GM23248 (cell line): Measurements from ENCODE around the gene NCKAP1.

Source experiments
- EZH2 ChIP-seq: fragments of 200-600 bp; sonication (generic); IDR thresholded peaks from 2 replicates; pipeline ENCODE4 v1.6.1; 2018; ENCODE audit warnings: antibody characterized with exemption, mild to moderate bottlenecking; ENCODE audit not compliant: insufficient read depth, poor library complexity, severe bottlenecking
- EZH2phosphoT487 ChIP-seq: fragments of 200-600 bp; sonication (generic); IDR thresholded peaks from 2 replicates; pipeline ENCODE4 v1.6.1; 2018; ENCODE audit warnings: antibody characterized with exemption, moderate library complexity, mild to moderate bottlenecking, low read depth; ENCODE audit not compliant: insufficient read depth

- TF ChIP-seq EZH2 (no peak), EZH2phosphoT487 (no peak)
These were observed 152.5 kb downstream of the NCKAP1 start for GRCh38 chr2:182885771-182886170.
